ENCODE results near the gene LAMA3.

Gene LAMA3

DNA sequence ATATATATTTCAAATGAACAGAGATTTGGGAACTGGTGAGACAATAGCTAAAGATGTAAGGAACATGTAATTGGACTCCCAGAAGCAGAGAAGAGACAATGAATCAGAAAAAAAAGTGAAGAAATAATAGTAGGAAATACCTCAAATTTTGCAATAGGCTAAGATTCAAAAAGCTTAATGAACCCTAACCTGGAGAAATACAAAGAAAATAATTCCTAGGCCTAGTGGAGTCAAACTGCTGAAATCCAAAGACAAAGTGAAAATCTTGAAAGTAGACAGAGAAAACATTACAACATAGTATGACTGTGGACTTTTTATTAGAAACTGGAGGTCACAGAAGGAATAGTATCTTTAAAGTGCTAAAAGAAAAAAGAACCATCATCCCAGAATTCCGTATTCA is 76.7 kb downstream of the LAMA3 start:
- intact Hi-C loops (cut with DNase I; ENCODE audit: low total_unique reads), result no loop called here
- TF ChIP-seq, protein P1, sequence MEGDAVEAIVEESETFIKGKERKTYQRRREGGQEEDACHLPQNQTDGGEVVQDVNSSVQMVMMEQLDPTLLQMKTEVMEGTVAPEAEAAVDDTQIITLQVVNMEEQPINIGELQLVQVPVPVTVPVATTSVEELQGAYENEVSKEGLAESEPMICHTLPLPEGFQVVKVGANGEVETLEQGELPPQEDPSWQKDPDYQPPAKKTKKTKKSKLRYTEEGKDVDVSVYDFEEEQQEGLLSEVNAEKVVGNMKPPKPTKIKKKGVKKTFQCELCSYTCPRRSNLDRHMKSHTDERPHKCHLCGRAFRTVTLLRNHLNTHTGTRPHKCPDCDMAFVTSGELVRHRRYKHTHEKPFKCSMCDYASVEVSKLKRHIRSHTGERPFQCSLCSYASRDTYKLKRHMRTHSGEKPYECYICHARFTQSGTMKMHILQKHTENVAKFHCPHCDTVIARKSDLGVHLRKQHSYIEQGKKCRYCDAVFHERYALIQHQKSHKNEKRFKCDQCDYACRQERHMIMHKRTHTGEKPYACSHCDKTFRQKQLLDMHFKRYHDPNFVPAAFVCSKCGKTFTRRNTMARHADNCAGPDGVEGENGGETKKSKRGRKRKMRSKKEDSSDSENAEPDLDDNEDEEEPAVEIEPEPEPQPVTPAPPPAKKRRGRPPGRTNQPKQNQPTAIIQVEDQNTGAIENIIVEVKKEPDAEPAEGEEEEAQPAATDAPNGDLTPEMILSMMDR (IDR thresholded peaks at IDR 0.05), result no peak
- H3K36me3 ChIP-seq, result no peaks in the 10 kb centered on the region
- H3K4me3 ChIP-seq, result no peak overlapping the region
- no peak overlapping the region for H3K27ac ChIP-seq
- H3K9me3 ChIP-seq, result no peaks in the 10 kb centered on the region
- H3K4me1 ChIP-seq, result no peaks in the 10 kb centered on the region
- DNase-seq, result no peak
- no peaks in the 10 kb centered on the region for H3K27me3 ChIP-seq

DNA sequence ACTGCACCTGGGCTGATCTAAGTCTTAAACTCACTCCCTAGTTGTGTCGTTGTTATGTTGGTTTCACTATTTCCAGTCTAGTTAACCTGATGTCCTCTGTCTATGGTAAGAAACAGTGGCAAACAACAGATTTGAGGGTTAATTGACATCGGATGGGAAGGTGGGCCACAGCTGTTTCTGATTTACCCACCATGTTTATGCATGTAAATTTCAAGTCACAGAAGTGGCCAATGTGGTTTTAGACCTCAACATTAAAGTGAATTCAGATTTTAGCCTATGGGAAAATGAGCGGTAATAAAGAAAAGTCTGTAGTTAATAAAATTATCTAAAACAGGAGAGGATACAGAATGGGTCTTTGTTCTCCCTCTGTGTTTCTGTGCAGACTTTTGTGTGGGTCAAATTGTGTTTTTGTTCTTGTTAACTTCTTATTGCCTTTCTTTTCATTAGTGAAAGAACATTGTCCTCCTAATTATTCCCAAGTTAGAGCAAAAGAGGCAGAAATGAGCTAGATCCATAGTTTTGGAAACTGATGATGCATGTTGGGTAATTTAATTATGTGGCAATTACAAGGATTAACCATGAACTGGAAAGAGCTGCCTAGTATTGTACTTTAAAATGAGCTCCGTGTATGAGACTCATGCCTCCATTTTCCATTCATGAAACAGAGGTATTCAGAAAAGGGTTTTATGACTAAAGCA is 83.2 kb downstream of the LAMA3 start:
- no peak for DNase-seq
- intact Hi-C loops (cut with DNase I; ENCODE audit: low total_unique reads), result no loop called here
- H3K27me3 ChIP-seq, result no peaks in the 10 kb centered on the region
- no peak overlapping the region for H3K4me3 ChIP-seq
- no peaks in the 10 kb centered on the region for H3K9me3 ChIP-seq
- H3K4me1 ChIP-seq, result no peaks in the 10 kb centered on the region
- H3K36me3 ChIP-seq, result no peaks in the 10 kb centered on the region
- TF ChIP-seq, protein P1 (IDR thresholded peaks at IDR 0.05), result no peak
- no peak overlapping the region for H3K27ac ChIP-seq

DNA sequence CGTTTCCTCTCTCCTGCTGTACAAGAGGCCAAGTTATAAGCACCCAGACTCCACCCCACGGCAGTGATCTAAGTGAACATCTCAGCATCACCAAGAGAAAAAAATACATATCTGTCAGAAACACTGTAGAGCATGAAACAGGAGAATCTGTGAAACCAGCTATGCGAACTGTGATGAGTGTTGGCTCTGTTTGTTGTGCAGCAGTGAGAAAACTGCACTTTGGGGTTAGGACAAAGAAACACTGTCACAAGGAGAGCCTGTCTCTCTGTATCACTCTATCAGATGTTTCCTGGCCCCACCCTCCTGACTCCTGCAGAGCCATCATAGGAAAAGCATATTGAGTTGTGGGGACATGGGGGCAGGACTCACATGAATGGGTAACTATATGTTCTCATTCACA is 87.1 kb downstream of the LAMA3 start:
- Histone ChIP-seq H3K9me3 (no peaks in the 10 kb centered on the region), H3K4me1 (peaks cover 0 to 6% (median 0%) of the 10 kb centered on the region in 4 donors), H3K4me3 (no peak overlapping the region), H3K36me3 (no peaks in the 10 kb centered on the region), H3K27me3 (no peaks in the 10 kb centered on the region), H3K27ac (no peak overlapping the region)
- TF ChIP-seq, protein P1 (IDR thresholded peaks at IDR 0.05), result no peak
- intact Hi-C loops (cut with DNase I; ENCODE audit: low total_unique reads), result no loop called here
- DNase-seq, result no peak

- H3K4me3 ChIP-seq, result no peak overlapping the region
- H3K27ac ChIP-seq, result no peak overlapping the region
- no peak for DNase-seq
- H3K4me1 ChIP-seq, result peaks cover 0 to 6% (median 0%) of the 10 kb centered on the region in 4 donors
- intact Hi-C loops (cut with DNase I; ENCODE audit: low total_unique reads), result no loop called here
- H3K9me3 ChIP-seq, result no peaks in the 10 kb centered on the region
- H3K27me3 ChIP-seq, result no peaks in the 10 kb centered on the region
- H3K36me3 ChIP-seq, result no peaks in the 10 kb centered on the region
- TF ChIP-seq, protein P1 (IDR thresholded peaks at IDR 0.05), result no peak
Observed at GRCh38 chr18:23778828-23779227, 89.6 kb downstream of the LAMA3 start.

- H3K27me3 ChIP-seq, result no peaks in the 10 kb centered on the region
- DNase-seq, result no peak
- TF ChIP-seq, protein P1 (IDR thresholded peaks at IDR 0.05), result no peak
- peaks cover 0 to 6% (median 0%) of the 10 kb centered on the region in 4 donors for H3K4me1 ChIP-seq
- intact Hi-C loops (cut with DNase I; ENCODE audit: low total_unique reads), result no loop called here
- no peaks in the 10 kb centered on the region for H3K9me3 ChIP-seq
- H3K4me3 ChIP-seq, result no peak overlapping the region
- no peaks in the 10 kb centered on the region for H3K36me3 ChIP-seq
- no peak overlapping the region for H3K27ac ChIP-seq
Observed at GRCh38 chr18:23779696-23780303, 90.5 kb downstream of the LAMA3 start.
